Lower lobe of right lung (tissue), 2 donors: Measurements from ENCODE around the gene UBE2V1. TPM values are rescaled to one million over a fixed set of nuclear protein-coding genes. Genes with fewer than 3 reads are reported as not detected.

Source experiments
- ATAC-seq, 2 donors: fragments of 200-7000 bp; cut with Tn5 transposase; one replicate each; pipeline ENCODE4 v1.9.1; 2020 to 2022; ENCODE audit warnings: mild to moderate bottlenecking in 2 of 2, moderate library complexity in 2 of 2
- DNase-seq: peaks from one replicate; pipeline ENCODE4 v3.0.0-alpha.2; 2020
- H3K27ac ChIP-seq: fragments of 200-600 bp; one replicate; pipeline ENCODE4 v1.8.0; 2022
- H3K27me3 ChIP-seq: fragments of 200-600 bp; one replicate; pipeline ENCODE4 v1.8.0; 2022; ENCODE audit warnings: low read depth
- H3K36me3 ChIP-seq: fragments of 200-600 bp; one replicate; pipeline ENCODE4 v1.8.0; 2022; ENCODE audit warnings: mild to moderate bottlenecking
- H3K4me1 ChIP-seq: fragments of 200-600 bp; one replicate; pipeline ENCODE4 v1.8.0; 2022
- H3K4me3 ChIP-seq: fragments of 200-600 bp; one replicate; pipeline ENCODE4 v1.8.0; 2022; ENCODE audit warnings: mild to moderate bottlenecking
- H3K9me3 ChIP-seq: fragments of 200-600 bp; one replicate; pipeline ENCODE4 v1.8.0; 2022
- CTCF ChIP-seq: fragments of 200-600 bp; IDR thresholded peaks from one replicate; pipeline ENCODE4 v1.8.0; 2022; ENCODE audit warnings: antibody characterized with exemption, mild to moderate bottlenecking
- intact Hi-C: fragments of 100-400 bp; cut with DNase I; formaldehyde crosslinking; loops from one replicate; pipeline ENCODE4 v1.11.0; 2022
- total RNA-seq: library from RNA; stranded (reverse); fragmentation: NEBNext Ultra II Directional; extraction: Animal tissue kit (Norgen Biotek cat#: 25700); gene quantifications from one replicate; pipeline ENCODE4 v1.2.1, GENCODE V29; 2021
- donor health status: DM: no; HTN: yes; CAD: no; lungs with severe emphysema.

UBE2V1 gene
- total RNA-seq, 1 donor from 2014 or later, result 83.4 TPM

- intact Hi-C loops, result no loop called here
- H3K4me1 ChIP-seq, result peaks cover 7% of the 10 kb centered on the region
- H3K36me3 ChIP-seq, result peaks cover 79% of the 10 kb centered on the region
- TF ChIP-seq CTCF, result no peak
- H3K27me3 ChIP-seq, result no peaks in the 10 kb centered on the region
- no peak for DNase-seq
- H3K9me3 ChIP-seq, result no peaks in the 10 kb centered on the region
- no peak overlapping the region for H3K4me3 ChIP-seq
- ATAC-seq, result no peak
- no peak overlapping the region for H3K27ac ChIP-seq
These were observed 19.7 kb downstream of the UBE2V1 start for GRCh38 chr20:50093240-50093639.

- DNase-seq (no peak), ATAC-seq (no peak)
- peaks cover 10% of the 10 kb centered on the region for H3K4me1 ChIP-seq
- H3K27ac ChIP-seq, result no peak overlapping the region
- no peaks in the 10 kb centered on the region for H3K27me3 ChIP-seq
- intact Hi-C loops, result no loop called here
- H3K4me3 ChIP-seq, result no peak overlapping the region
- peaks cover 84% of the 10 kb centered on the region for H3K36me3 ChIP-seq
- no peak for TF ChIP-seq CTCF
- H3K9me3 ChIP-seq, result no peaks in the 10 kb centered on the region
These were observed 20.5 kb downstream of the UBE2V1 start for GRCh38 chr20:50092436-50092835.

- no peak for ATAC-seq
- peaks cover 64% of the 10 kb centered on the region for H3K36me3 ChIP-seq
These were observed 23.2 kb downstream of the UBE2V1 start for GRCh38 chr20:50089787-50090177.

GRCh38 chr20:50089140-50089786, 23.7 kb downstream of the UBE2V1 start:
- no peak overlapping the region for H3K27ac ChIP-seq
- peaks cover 38% of the 10 kb centered on the region for H3K4me1 ChIP-seq
- intact Hi-C loops, result no loop called here

More at GRCh38 chr20:50089787-50090177, 23.2 kb downstream of the UBE2V1 start:
- intact Hi-C loops, result no loop called here
- no peak for DNase-seq
- TF ChIP-seq CTCF, result no peak
- no peak overlapping the region for H3K27ac ChIP-seq
- no peaks in the 10 kb centered on the region for H3K27me3 ChIP-seq
- no peaks in the 10 kb centered on the region for H3K9me3 ChIP-seq
- peaks cover 35% of the 10 kb centered on the region for H3K4me1 ChIP-seq
- no peak overlapping the region for H3K4me3 ChIP-seq

GRCh38 chr20:50088022-50088421, 24.9 kb downstream of the UBE2V1 start:
- Histone ChIP-seq H3K27me3 (no peaks in the 10 kb centered on the region), H3K36me3 (peaks cover 58% of the 10 kb centered on the region), H3K4me1 (peaks cover 38% of the 10 kb centered on the region), H3K9me3 (no peaks in the 10 kb centered on the region), H3K4me3 (no peak overlapping the region), H3K27ac (no peak overlapping the region)
- DNase-seq (no peak), ATAC-seq (no peak)
- intact Hi-C loops, result no loop called here
- TF ChIP-seq CTCF, result no peak

More at GRCh38 chr20:50089140-50089786, 23.7 kb downstream of the UBE2V1 start:
- no peak for TF ChIP-seq CTCF
- Histone ChIP-seq H3K4me3 (no peak overlapping the region), H3K36me3 (peaks cover 59% of the 10 kb centered on the region), H3K27me3 (no peaks in the 10 kb centered on the region), H3K9me3 (no peaks in the 10 kb centered on the region)
- ATAC-seq, result no peak
- DNase-seq, result no peak
